ENCODE data around the gene HAL.

- no peak for TF ChIP-seq POLR2A (IDR thresholded peaks at IDR 0.05)
- no peak for TF ChIP-seq CTCF (IDR thresholded peaks at IDR 0.05)
Measured at GRCh38 chr12:96041181-96041580, 45.0 kb upstream of the HAL start.
